GM19455 (cell line): Measurements from ENCODE around the gene PRKCH.

ENCODE experiments used
- ATAC-seq: cut with Tn5 transposase; IDR thresholded peaks from one replicate; pipeline ENCODE4 v1.9.1; 2021; ENCODE audit not compliant: unreplicated experiment

Gene PRKCH

GRCh38 chr14:61470261-61470960 is 149.0 kb downstream of the PRKCH start:
- no peak for ATAC-seq

DNA sequence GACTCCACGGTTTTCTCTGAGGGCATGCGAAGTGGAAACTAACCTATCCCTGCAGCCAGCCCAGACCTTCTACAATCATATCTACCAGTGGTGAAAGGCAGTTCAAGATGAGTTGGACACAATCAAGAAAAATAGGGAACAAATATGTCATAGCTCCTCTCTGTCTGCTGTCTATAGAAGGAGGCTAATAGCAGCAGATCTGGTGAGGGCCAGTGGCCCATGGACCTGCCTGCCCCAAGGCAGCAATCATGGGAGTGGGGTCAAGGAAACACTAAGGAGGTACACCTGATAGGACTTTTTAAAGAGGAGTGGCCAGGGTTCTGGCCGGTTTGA is 149.5 kb downstream of the PRKCH start:
- no peak for ATAC-seq

DNA sequence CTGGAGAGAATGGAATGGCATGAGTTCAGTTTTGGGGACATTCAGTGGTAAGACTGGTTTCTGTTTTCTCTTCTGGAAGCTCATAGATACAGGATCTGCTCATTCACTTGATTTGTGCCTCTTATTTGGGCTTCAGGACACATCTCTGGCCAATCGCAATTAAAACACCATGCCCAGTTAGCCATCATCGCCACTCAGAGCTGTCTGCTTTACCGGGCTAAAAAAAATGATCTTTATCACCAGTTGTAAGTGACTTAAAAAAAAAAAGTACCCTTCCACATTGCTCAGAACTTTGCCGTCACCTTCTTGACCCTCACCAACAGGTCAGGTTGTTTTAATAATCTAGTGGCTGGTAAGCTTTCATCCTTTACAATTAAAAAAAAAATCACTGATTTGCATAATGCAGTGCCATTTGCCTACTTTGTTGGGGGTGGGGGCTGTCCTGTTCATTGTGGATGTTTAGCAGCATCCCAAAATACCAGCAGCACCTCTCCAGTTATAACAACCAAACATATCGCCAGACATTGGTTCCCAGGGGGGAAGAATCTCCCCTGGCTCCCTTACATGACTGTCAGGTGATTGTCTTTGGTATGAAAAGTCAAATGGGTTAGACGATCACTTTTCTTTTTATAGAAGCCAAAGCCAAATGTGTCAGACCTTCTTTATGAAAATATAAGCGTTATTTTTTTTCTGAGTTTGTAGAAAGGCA is 150.1 kb downstream of the PRKCH start:
- ATAC-seq: no peak

DNA sequence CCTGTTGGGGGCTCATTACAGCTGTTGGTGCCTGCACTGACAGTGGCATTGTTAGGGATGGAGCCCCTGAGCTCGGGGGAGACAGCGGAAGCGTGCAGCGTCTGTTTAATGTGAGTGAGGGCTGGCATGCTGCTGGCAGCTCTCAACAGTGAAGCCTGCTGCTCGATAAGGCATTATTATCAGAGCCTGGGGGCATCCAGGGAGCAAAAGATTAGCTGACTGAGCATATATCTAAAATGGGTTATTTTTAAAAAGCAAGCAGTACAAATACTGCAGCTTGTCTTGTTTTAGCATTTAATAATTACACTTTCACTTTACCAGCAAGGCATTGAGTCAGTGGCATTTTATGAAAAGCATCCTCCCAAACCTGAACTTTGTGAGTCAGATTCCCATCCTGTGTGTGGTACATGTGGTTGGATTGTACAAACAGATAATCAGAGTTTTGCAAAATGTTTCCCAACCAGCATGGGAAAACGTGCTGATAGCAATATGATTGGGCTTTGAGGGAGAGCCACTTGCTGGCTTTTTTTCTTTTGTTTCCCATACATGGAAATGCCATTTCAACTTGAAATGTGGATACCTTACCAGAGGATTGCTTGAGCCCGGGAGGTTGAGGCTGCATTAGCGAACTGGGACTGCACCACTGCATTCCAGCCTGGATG is 150.8 kb downstream of the PRKCH start:
- ATAC-seq: no peak

DNA sequence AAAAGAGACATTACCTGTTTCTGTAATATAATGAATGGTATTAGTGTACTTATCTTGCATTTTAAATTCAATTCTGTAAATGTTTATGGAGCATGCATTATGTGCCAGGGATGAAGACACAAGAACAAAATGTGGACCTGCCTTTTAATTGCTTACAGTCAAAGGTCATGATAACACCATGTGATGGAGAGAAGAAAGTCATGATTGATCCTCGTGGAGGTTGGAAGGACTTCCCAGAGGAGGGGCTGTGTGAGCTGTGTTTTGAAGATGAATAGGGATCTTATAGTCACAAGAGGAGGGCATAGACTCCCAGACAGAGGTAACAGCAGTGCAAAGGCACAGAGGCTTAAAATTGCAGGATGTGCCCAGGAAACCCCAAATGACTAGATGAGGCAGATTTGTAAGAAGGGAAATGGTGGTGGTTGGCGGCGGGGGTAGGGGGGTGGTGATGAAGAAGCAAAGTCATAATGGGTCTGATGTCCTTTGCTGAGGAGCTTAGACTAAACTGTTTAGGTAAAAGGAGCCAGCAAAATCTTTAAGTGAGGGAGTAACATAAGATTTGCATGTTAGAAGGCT is 151.5 kb downstream of the PRKCH start:
- ATAC-seq: no peak

DNA sequence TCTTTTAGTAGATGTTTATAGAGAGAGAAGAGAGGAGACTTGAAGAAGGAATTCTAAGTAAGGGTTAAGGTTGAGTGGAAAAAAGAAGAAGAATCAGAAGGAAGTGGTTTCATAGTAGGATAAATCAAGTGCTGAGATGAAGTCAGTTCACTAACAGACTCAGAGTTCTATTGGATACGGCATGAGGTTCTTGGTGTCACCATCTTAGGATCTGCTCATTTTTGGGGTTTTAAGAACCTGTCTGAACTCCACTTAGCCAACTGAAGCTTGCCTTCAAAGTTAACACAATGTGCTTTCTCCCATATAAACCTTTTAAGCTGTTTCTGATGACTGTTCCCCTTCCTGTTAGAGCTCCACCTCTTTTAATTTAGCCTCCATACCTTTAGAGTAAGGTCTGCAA is 152.6 kb downstream of the PRKCH start:
- no peak for ATAC-seq

- no peak for ATAC-seq
Measured at GRCh38 chr14:61474701-61475100, 153.3 kb downstream of the PRKCH start.

- no peak for ATAC-seq
Measured at GRCh38 chr14:61475316-61475715, 153.9 kb downstream of the PRKCH start.

- ATAC-seq: no peak
Measured at GRCh38 chr14:61476105-61476753, 154.8 kb downstream of the PRKCH start.

GRCh38 chr14:61476754-61477410 is 155.5 kb downstream of the PRKCH start:
- ATAC-seq: no peak

DNA sequence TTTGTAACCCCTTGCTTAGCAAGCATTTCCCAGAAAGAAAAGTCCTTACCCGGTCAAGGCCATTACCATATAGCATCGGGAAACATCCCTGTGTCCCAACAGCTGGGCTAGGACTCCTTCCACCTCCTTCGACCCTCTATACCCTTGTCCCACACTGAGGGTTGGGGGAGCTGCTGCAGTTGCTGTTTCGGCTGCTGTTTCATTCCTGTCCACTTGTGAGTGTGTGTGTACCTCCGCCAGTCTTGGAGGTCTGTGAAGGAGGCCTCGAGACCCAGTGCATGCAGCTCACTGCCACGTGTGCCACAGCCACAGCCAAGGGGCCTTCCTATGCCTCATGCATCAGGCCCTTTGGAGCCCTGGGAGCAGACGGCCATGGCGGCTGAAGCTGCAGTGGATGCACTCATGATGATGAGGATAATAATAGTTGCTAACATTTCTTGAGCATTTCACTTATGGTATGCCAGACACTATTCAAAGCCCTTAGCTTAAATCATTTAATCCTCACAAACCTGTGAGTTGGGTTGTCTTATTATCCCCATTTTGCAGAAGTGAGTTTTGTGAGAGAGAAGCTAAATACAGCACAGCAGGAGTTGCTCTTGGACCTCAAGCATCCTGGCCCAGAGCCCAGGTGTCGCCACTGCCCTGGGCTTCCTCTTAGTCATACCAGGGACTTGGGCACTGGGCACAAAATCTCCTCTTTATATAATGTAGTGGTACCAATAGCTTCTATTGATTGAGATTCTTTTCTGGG is 156.5 kb downstream of the PRKCH start:
- ATAC-seq: no peak

DNA sequence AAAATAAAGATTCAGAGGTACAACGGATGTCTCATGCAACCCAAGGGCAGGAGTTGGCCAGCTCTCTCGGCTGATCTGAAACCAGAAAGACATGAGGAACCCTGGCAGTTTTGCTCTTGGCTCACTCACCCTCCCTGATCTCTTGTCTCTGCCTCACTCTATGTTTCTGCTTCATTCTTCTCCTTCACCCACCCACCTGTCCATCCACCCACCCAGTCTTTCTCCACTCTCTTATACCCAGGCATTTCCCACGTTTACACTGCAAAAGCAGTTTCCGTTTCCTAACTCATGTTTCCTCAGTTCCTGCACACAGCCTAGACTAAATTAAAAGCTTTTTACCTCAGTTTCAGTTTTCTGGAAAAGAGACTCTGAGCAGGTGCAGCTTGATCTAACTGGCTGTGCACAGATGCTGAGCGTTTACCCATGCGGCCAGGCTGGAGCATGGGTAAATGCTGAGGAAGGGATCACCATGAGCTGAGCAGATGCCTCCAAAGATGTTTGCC is 157.6 kb downstream of the PRKCH start:
- ATAC-seq: peak; percentile 57

GRCh38 chr14:61479746-61480502 is 158.5 kb downstream of the PRKCH start:
- ATAC-seq: no peak

GRCh38 chr14:61480704-61481285 is 159.4 kb downstream of the PRKCH start:
- no peak for ATAC-seq

GRCh38 chr14:61481701-61482100 is 160.3 kb downstream of the PRKCH start:
- no peak for ATAC-seq

DNA sequence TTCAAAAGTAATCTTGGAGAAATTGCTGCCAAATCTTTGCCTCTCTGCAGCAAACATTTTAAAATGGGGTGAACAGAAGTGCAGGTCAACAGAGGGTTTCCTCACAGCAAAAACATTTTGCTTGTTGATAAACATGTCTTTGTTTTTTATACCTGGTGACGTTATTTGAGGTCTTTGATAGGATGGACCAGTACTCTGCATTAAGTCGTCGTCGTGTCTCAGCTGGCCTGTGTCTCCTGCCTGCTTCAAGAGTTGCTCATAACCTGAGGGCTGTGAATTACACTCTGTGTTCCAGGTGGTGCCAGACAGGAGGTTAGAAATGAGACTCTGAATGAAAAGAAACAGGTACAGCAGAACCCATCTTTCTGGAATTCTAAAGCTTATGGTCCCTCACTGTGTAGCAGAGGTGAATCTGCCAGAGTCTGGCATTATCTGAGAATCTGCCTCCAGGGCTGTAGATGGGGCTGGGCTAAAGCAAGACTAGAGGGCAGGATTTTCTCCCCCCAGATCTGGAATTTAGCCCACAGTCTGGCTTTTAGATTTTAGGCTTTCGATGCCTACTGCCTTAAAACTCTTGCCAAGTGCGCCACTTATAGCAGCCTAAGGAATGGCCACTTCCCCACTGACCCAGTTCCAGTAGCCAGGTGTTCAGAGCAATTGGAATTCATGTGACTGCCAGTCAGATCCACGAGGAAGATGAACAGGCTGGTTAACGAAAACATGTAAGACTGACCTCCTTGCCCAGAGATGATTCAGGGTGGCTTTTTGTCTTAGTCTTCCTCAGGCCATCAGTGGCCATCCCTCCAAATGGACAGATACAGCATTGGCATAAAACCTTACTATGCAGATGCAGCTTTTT is 161.2 kb downstream of the PRKCH start:
- ATAC-seq: no peak

DNA sequence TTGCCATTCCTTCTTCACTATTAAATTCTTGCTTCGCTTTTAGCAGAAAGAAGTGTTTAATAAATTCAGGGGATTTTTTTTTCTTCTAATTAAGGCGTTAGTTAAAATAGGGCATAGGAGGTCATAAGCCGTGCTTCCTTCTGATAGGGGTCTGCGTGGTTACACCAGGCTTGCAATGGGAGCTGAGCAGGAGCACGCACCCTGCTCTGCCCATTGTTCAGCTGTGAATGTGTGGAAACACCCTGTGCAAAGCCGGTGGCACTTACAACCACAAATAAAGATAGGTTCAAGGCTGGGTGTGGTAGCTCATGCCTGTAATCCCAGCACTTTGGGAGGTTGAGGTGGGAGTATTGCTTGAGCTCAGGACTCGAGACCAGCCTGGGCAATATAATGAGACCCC is 162.1 kb downstream of the PRKCH start:
- no peak for ATAC-seq

GRCh38 chr14:61484031-61484430 is 162.7 kb downstream of the PRKCH start:
- ATAC-seq: no peak
